Uterus (tissue), 4 donors: ENCODE results near the gene RNF17. TPM values are rescaled to one million over a fixed set of nuclear protein-coding genes. Genes with fewer than 3 reads are reported as not detected.

Experiments used
- DNase-seq, 2 donors: peaks; one replicate each; pipeline ENCODE4 v3.0.0-alpha.2; 2019 to 2020
- H3K27ac ChIP-seq, 2 donors: fragments of 200-600 bp; sonication (generic); 1 replicate in 1 of 2; 2 replicates in 1 of 2; pipeline ENCODE4 v1.5.1; 2016 to 2018
- H3K27me3 ChIP-seq, 2 donors: fragments of 200-600 bp; sonication (generic); one replicate each; pipeline ENCODE4 v1.5.1; 2018 to 2019; ENCODE audit warnings: control low read depth in 1 of 2
- H3K36me3 ChIP-seq, 2 donors: fragments of 200-600 bp; sonication (generic); one replicate each; pipeline ENCODE4 v1.5.1; 2019; ENCODE audit warnings: control low read depth in 1 of 2
- H3K4me1 ChIP-seq, 2 donors: fragments of 200-600 bp; sonication (generic); one replicate each; pipeline ENCODE4 v1.5.1; 2018 to 2019; ENCODE audit warnings: control low read depth in 1 of 2
- H3K4me3 ChIP-seq, 2 donors: fragments of 200-600 bp; sonication (generic); 1 replicate in 1 of 2; 2 replicates in 1 of 2; pipeline ENCODE4 v1.5.1; 2018 to 2019; ENCODE audit warnings: mild to moderate bottlenecking in 1 of 2
- H3K9me3 ChIP-seq, 2 donors: fragments of 200-600 bp; sonication (generic); one replicate each; pipeline ENCODE4 v1.5.1; 2019; ENCODE audit warnings: control low read depth in 1 of 2
- POLR2A ChIP-seq, 2 donors: fragments of 450-650 bp; IDR thresholded peaks; one replicate each; pipeline ENCODE4 v1.6.1; 2016; ENCODE audit warnings: antibody characterized with exemption in 2 of 2, mild to moderate bottlenecking in 1 of 2, moderate library complexity in 1 of 2
- intact Hi-C: fragments of 100-400 bp; cut with DNase I; formaldehyde crosslinking; loops from one replicate; pipeline ENCODE4 v1.15.1; 2023; ENCODE audit warnings: low total_unique reads
- total RNA-seq, 4 donors: library from RNA; depleted of rRNA in 3 of 4; stranded (reverse); fragments of >200 nt in 3 of 4; gene quantifications; one replicate each; pipeline versions ENCODE4 v1.1.0 to v1.2.4, GENCODE V29; 2014 to 2023
- TF ChIP-seq, protein P1 (sequence below), 4 experiments: fragments of 200-600 bp in 2 of 4; fragments of 450-650 bp in 2 of 4; sonication (generic) in 2 of 4; IDR thresholded peaks; one replicate each; pipeline ENCODE4 v1.5.1; 2016 to 2019; ENCODE audit warnings: antibody characterized with exemption in 4 of 4, mild to moderate bottlenecking in 2 of 4, moderate library complexity in 1 of 4
- donor health status: DM: yes; HTN: yes; CAD: no.

RNF17 gene
- total RNA-seq, 4 donors from 2014 or later: 0.28 to 0.49 TPM; not detected in 2

DNA sequence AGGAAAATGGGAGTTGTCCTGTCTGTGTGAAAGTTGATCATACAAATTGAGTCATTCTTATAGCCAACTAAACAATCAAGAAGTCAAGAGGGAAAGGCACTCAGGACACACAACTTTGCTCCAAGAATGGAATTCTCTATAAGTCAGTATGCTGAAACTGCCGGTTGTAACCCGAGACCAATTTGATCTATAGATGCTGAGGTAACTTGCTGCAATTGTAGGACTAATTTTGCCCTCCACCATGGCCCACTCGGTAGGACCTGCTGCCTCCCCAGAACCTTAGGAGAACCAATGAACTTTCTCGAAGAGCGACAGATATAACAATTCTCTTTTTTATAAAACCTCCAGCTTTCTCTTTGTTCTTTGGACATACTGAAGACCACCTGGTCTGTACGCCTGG, 157.0 kb downstream of the RNF17 start:
- Histone ChIP-seq H3K36me3 (no peaks in the 10 kb centered on the region), H3K4me3 (no peak overlapping the region), H3K9me3 (no peaks in the 10 kb centered on the region), H3K27ac (no peak overlapping the region), H3K4me1 (no peaks in the 10 kb centered on the region), H3K27me3 (no peaks in the 10 kb centered on the region)
- DNase-seq: no peak
- TF ChIP-seq, protein P1, sequence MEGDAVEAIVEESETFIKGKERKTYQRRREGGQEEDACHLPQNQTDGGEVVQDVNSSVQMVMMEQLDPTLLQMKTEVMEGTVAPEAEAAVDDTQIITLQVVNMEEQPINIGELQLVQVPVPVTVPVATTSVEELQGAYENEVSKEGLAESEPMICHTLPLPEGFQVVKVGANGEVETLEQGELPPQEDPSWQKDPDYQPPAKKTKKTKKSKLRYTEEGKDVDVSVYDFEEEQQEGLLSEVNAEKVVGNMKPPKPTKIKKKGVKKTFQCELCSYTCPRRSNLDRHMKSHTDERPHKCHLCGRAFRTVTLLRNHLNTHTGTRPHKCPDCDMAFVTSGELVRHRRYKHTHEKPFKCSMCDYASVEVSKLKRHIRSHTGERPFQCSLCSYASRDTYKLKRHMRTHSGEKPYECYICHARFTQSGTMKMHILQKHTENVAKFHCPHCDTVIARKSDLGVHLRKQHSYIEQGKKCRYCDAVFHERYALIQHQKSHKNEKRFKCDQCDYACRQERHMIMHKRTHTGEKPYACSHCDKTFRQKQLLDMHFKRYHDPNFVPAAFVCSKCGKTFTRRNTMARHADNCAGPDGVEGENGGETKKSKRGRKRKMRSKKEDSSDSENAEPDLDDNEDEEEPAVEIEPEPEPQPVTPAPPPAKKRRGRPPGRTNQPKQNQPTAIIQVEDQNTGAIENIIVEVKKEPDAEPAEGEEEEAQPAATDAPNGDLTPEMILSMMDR (IDR thresholded peaks at IDR 0.05): no peak
- TF ChIP-seq POLR2A (IDR thresholded peaks at IDR 0.05): no peak
- intact Hi-C loops: no loop called here

DNA sequence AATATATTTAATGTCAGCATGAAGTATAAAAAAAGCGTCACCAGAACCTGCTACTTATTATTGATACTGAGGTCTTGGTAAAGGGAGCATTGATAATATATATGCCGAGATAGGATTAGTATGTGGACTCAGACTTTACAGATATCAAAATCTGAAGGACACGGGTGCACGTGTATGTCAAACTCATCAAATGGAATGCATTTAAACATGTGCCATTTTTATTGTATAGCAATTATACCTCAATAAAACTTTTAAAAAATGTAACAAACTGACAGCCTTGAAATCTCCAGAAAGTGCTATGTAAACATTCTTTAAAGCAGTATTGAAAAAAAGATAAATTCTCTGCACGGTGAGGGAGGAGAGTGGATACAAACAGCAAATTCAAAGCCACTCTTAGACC, 157.9 kb downstream of the RNF17 start:
- Histone ChIP-seq H3K27ac (no peak overlapping the region), H3K36me3 (no peaks in the 10 kb centered on the region), H3K9me3 (no peaks in the 10 kb centered on the region), H3K4me1 (no peaks in the 10 kb centered on the region), H3K4me3 (peak overlapping the region; percentile 92 to 95), H3K27me3 (no peaks in the 10 kb centered on the region)
- DNase-seq: no peak
- TF ChIP-seq, protein P1 (IDR thresholded peaks at IDR 0.05): no peak
- TF ChIP-seq POLR2A (IDR thresholded peaks at IDR 0.05): no peak
- intact Hi-C loops: no loop called here

DNA sequence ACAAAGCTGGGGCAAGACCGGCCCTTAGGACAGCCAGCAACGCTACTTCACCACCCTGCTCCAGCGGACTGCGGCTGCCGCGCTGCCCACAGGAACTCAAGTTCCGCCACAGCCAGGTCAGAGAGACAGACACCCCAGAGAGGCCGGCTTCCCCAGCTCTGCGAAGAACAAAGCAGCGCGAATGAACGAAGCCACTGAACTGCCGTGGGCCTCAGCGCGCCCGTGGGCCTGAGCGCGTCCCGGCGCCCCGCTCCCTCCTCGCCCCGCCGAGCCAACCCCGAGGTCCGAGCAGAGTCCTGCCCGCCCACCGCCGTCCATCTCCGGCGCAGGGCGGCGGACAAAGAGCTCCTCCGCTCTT, 158.4 kb downstream of the RNF17 start:
- Histone ChIP-seq H3K36me3 (no peaks in the 10 kb centered on the region), H3K9me3 (no peaks in the 10 kb centered on the region), H3K4me1 (no peaks in the 10 kb centered on the region), H3K27me3 (no peaks in the 10 kb centered on the region), H3K4me3 (peak overlapping the region; percentile 92 to 95), H3K27ac (peak overlapping the region; percentile 97 to 98)
- DNase-seq: peak in 1 of 2 donors; percentile 16
- intact Hi-C loops: no loop called here
- no peak for TF ChIP-seq POLR2A (IDR thresholded peaks at IDR 0.05)
- TF ChIP-seq, protein P1 (IDR thresholded peaks at IDR 0.05): no peak

DNA sequence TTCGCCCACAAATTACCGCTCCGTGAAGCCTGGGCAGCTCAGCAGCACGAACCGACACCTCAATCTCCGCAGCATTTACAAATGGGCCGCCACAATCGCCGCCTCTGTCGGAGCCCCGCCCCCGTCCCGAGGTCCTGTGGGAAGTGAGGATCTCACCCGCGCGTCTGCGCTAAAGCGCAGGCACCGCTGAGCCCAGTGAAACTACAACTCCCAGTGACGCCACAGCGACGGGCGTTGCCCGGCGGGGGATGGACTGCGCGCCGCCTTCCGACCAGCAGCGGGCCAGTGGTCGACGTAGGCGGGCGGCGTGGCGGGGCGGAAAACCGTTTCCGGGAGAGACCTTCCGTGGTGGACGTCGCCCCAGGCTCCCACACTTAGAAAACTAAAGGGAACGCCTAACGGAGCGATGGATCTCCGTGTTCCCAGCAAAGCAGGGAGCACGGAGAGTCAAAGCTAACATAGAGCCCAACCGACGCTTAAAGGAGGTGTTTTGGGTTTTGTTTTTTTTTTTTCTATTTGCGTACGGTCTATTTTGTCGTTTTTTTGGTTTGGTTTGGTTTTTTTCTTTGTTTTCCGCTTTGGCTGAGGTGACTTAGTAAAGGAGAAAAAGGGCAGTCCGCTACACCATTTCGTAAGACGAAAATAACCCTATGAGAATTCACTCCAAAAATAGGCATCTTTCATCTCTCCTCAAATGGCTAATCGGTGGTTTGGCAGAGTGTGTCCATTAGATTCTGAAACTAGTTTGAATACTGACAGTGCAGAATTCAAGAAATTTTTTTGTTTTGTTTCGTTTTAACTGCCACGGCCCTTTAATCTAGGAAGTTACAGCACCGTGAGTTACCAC, 159.0 kb downstream of the RNF17 start:
- H3K27ac ChIP-seq: peak overlapping the region; percentile 97 to 98
- intact Hi-C loops: no loop called here
- TF ChIP-seq POLR2A (IDR thresholded peaks at IDR 0.05): peak; percentile 60 to 74
- TF ChIP-seq, protein P1 (IDR thresholded peaks at IDR 0.05): peak in 3 of 4 experiments; percentile 40 to 50 (median 43)
- H3K4me3 ChIP-seq: peak overlapping the region; percentile 92 to 95
- no peaks in the 10 kb centered on the region for H3K36me3 ChIP-seq
- H3K9me3 ChIP-seq: no peaks in the 10 kb centered on the region
- H3K4me1 ChIP-seq: no peaks in the 10 kb centered on the region
- DNase-seq: peak; percentile 96 to 98
- H3K27me3 ChIP-seq: no peaks in the 10 kb centered on the region
